ENCODE results near the gene OLFM4. TPM values are rescaled to one million over a fixed set of nuclear protein-coding genes. Genes with fewer than 3 reads are reported as not detected.

The OLFM4 gene
- total RNA-seq, 2 experiments from 2014 or later: 0.06 TPM; not detected in 1

DNA sequence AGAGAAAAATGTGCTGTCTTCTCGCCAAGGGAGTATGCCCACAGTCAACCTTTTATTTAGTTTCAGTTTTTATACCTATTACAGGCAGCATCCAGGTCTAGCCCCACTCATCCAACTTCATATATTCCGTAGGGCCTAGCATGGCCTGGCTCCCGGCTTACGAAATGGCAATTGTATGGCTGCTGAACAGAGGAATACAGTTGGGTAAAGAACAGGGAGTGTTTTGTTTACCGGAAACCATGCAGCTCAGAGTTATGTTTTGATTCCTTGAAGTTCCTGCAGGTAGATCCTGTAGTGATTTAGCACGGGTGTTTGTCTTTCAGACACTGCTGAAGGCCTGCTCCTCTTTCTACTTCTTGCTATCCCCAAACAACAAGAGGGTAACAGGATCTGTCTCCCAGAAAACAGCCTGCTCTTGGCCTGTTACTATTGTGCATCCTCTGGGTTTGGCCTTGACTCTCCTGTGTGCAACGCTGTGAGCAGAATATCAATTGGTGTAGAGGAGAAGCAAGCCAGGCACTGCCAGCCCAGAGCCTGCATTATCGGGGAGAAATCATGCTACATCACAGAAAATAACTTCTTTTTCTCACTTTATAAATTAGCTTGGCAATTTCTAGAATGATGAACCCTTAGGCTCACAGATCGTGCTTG lies 32.4 kb downstream of the OLFM4 start:
- no peak overlapping the region for H3K4me2 ChIP-seq (ENCODE audit: low read length)
- CTCF ChIA-PET (ENCODE audit: unreplicated experiment): no interaction called here
- DNase-seq (ENCODE audit: low spot score): no peak
- no peaks in the 10 kb centered on the region for H3K9me3 ChIP-seq (ENCODE audit: low read length)
- no peaks in the 10 kb centered on the region for H4K20me1 ChIP-seq (ENCODE audit: insufficient read depth, low read length)
- no TSS peak for BruUV-seq (replicated peaks)
- H3K79me2 ChIP-seq (ENCODE audit: insufficient read depth, low read depth, low read length): no peaks in the 10 kb centered on the region
- no peak overlapping the region for H3K27ac ChIP-seq (ENCODE audit: low read depth, low read length, poor library complexity, severe bottlenecking)
- no peaks in the 10 kb centered on the region for H3K9me2 ChIP-seq (ENCODE audit: insufficient read depth, low read length)
- H2AFZ ChIP-seq (ENCODE audit: low read length): no peak overlapping the region
- no peaks in the 10 kb centered on the region for H3K36me3 ChIP-seq (ENCODE audit: insufficient read depth, low read length)
- intact Hi-C loops (cut with micrococcal nuclease; ENCODE audit: unreplicated experiment): no loop called here
- H3K4me3 ChIP-seq (ENCODE audit: low read depth, low read length, poor library complexity, severe bottlenecking): no peak overlapping the region
- POLR2A ChIA-PET: no interaction called here
- no peak for TF ChIP-seq EZH2phosphoT487 (IDR thresholded peaks at IDR 0.05; ENCODE audit: borderline replicate concordance, low read depth, low read length)
- TF ChIP-seq, protein P1, sequence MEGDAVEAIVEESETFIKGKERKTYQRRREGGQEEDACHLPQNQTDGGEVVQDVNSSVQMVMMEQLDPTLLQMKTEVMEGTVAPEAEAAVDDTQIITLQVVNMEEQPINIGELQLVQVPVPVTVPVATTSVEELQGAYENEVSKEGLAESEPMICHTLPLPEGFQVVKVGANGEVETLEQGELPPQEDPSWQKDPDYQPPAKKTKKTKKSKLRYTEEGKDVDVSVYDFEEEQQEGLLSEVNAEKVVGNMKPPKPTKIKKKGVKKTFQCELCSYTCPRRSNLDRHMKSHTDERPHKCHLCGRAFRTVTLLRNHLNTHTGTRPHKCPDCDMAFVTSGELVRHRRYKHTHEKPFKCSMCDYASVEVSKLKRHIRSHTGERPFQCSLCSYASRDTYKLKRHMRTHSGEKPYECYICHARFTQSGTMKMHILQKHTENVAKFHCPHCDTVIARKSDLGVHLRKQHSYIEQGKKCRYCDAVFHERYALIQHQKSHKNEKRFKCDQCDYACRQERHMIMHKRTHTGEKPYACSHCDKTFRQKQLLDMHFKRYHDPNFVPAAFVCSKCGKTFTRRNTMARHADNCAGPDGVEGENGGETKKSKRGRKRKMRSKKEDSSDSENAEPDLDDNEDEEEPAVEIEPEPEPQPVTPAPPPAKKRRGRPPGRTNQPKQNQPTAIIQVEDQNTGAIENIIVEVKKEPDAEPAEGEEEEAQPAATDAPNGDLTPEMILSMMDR (conservative IDR thresholded peaks at IDR 0.05; ENCODE audit: low read length): no peak
- no peaks in the 10 kb centered on the region for H3K4me1 ChIP-seq (ENCODE audit: insufficient read depth, low read length, poor library complexity, severe bottlenecking)

DNA sequence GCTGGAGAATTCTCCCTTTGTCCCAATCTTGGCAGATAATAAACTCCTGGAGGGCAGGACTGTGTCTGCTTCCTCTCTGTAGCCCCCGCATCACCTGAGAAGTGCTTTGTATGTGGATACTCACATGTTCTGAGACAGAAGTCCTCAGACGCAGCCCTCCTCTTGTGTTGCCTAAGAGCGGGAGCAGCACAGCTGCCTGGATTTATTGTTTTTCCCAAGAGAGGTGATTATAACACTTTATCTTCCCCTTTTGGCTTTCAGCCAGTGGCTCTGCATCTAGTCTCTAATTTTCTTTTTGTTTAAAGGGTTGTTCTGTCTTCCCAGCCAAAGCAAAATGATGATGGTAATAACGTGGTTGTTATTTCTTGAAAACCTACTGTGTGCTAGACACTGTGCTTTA lies 36.1 kb downstream of the OLFM4 start:
- no peaks in the 10 kb centered on the region for H3K4me1 ChIP-seq (ENCODE audit: insufficient read depth, low read length, poor library complexity, severe bottlenecking)

DNA sequence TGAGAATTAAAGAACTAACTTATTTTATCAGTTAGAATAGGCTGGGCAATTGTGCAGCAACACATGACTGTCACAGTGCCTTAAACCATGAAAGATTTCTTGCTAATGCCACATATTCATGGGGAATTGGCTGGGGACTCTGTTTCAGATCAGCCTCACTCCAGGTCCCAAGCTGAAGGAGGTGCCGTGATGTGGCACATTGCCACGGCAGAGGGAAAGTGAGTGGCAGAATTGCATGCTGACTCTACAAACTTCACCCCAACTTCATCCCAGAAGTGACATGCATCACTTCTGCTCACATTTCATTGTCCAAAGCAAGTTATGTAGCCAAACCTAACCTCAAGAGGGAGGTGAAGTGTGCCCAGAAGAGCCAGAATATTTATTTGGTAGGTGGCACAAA lies 37.8 kb downstream of the OLFM4 start:
- no peak for TF ChIP-seq EZH2phosphoT487 (IDR thresholded peaks at IDR 0.05; ENCODE audit: borderline replicate concordance, low read depth, low read length)
- TF ChIP-seq, protein P1 (conservative IDR thresholded peaks at IDR 0.05; ENCODE audit: low read length): no peak

More for the DNA sequence above, 36.1 kb downstream of the OLFM4 start:
- Histone ChIP-seq H3K9me2 (ENCODE audit: insufficient read depth, low read length) (no peaks in the 10 kb centered on the region), H3K4me2 (ENCODE audit: low read length) (no peak overlapping the region), H3K27ac (ENCODE audit: low read depth, low read length, poor library complexity, severe bottlenecking) (no peak overlapping the region), H3K9me3 (ENCODE audit: low read length) (no peaks in the 10 kb centered on the region), H3K79me2 (ENCODE audit: insufficient read depth, low read depth, low read length) (no peaks in the 10 kb centered on the region), H4K20me1 (ENCODE audit: insufficient read depth, low read length) (no peaks in the 10 kb centered on the region), H3K4me3 (ENCODE audit: low read depth, low read length, poor library complexity, severe bottlenecking) (no peak overlapping the region), H2AFZ (ENCODE audit: low read length) (no peak overlapping the region), H3K36me3 (ENCODE audit: insufficient read depth, low read length) (no peaks in the 10 kb centered on the region)
- intact Hi-C loops (cut with micrococcal nuclease; ENCODE audit: unreplicated experiment): no loop called here
- ChIA-PET CTCF (ENCODE audit: unreplicated experiment) (no interaction called here), POLR2A (no interaction called here)
- BruUV-seq (replicated peaks): no TSS peak
- no peak for TF ChIP-seq EZH2phosphoT487 (IDR thresholded peaks at IDR 0.05; ENCODE audit: borderline replicate concordance, low read depth, low read length)
- TF ChIP-seq, protein P1 (conservative IDR thresholded peaks at IDR 0.05; ENCODE audit: low read length): no peak
- DNase-seq (ENCODE audit: low spot score): no peak

More for the DNA sequence above, 37.8 kb downstream of the OLFM4 start:
- Histone ChIP-seq H3K9me3 (ENCODE audit: low read length) (no peaks in the 10 kb centered on the region), H3K27ac (ENCODE audit: low read depth, low read length, poor library complexity, severe bottlenecking) (no peak overlapping the region), H3K4me1 (ENCODE audit: insufficient read depth, low read length, poor library complexity, severe bottlenecking) (no peaks in the 10 kb centered on the region), H3K4me2 (ENCODE audit: low read length) (no peak overlapping the region), H3K36me3 (ENCODE audit: insufficient read depth, low read length) (no peaks in the 10 kb centered on the region), H3K79me2 (ENCODE audit: insufficient read depth, low read depth, low read length) (no peaks in the 10 kb centered on the region), H4K20me1 (ENCODE audit: insufficient read depth, low read length) (no peaks in the 10 kb centered on the region), H3K9me2 (ENCODE audit: insufficient read depth, low read length) (no peaks in the 10 kb centered on the region), H3K4me3 (ENCODE audit: low read depth, low read length, poor library complexity, severe bottlenecking) (no peak overlapping the region), H2AFZ (ENCODE audit: low read length) (no peak overlapping the region)
- ChIA-PET POLR2A (no interaction called here), CTCF (ENCODE audit: unreplicated experiment) (no interaction called here)
- no TSS peak for BruUV-seq (replicated peaks)
- no peak for DNase-seq (ENCODE audit: low spot score)
- intact Hi-C loops (cut with micrococcal nuclease; ENCODE audit: unreplicated experiment): no loop called here

Measured in OCI-LY7 (cell line).